Left ventricle myocardium inferior (tissue), 1 donor: ENCODE data around the gene CWC22. TPM values are rescaled to one million over a fixed set of nuclear protein-coding genes. Genes with fewer than 3 reads are reported as not detected.
A peak's percentile ranks its signal among the peaks of the same experiment; 100 is the strongest.
"Not testable (repeated sequence)": the region's sequence is repeated elsewhere in the genome, so short reads cannot be mapped to it uniquely, and the experiment has no call there.

Source experiments
- DNase-seq: peaks from one replicate; pipeline ENCODE4 v3.0.0-alpha.2; 2020
- H3K27ac ChIP-seq: fragments of 200-600 bp; replicated peaks from 2 replicates; pipeline ENCODE4 v1.8.0; 2021
- H3K27me3 ChIP-seq: fragments of 200-600 bp; 2 replicates; pipeline ENCODE4 v1.8.0; 2021; ENCODE audit warnings: low read depth
- H3K36me3 ChIP-seq: fragments of 200-600 bp; 2 replicates; pipeline ENCODE4 v1.8.0; 2021
- H3K4me1 ChIP-seq: fragments of 200-600 bp; 2 replicates; pipeline ENCODE4 v1.8.0; 2021
- H3K4me3 ChIP-seq: fragments of 200-600 bp; 2 replicates; pipeline ENCODE4 v1.8.0; 2021; ENCODE audit warnings: mild to moderate bottlenecking, moderate library complexity
- H3K9me3 ChIP-seq: fragments of 200-600 bp; replicated peaks from 2 replicates; pipeline ENCODE4 v1.8.0; 2021
- intact Hi-C: fragments of 100-400 bp; cut with micrococcal nuclease; formaldehyde crosslinking; loops from one replicate; pipeline ENCODE4 v1.11.0; 2022
- total RNA-seq: library from RNA; stranded (reverse); fragmentation: NEBNext Ultra II Directional; extraction: Animal tissue kit (Norgen Biotek cat#: 25700); gene quantifications from one replicate; pipeline ENCODE4 v1.2.1, GENCODE V29; 2021
- TF ChIP-seq, protein P1 (sequence below): fragments of 200-600 bp; IDR thresholded peaks from 2 replicates; pipeline ENCODE4 v1.8.0; 2021; ENCODE audit warnings: antibody characterized with exemption, mild to moderate bottlenecking, borderline replicate concordance
- donor health status: DM: no; HTN: yes; CAD: no; lungs with severe emphysema.

Gene CWC22
- total RNA-seq, 1 donor from 2014 or later: 12.0 TPM

DNA sequence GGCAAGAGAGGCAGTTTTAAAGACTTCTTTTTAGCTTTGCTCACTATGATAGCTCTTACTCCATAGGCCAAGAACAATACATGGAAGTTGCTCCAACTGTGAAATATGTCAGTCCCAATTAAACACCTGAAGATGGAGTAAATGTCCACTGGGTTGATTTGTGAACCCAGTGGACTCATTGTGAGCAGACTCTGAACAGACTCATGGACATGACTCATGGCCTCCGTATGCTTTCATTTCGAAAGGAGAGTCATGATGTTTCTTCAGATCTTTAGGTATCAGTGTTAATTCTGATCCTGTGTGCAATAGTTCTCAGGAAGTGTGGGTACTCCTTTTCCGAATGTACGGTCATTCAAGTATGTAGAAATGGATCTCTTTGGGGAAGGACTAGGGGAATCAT lies 5.4 kb upstream of the CWC22 start:
- TF ChIP-seq, protein P1, sequence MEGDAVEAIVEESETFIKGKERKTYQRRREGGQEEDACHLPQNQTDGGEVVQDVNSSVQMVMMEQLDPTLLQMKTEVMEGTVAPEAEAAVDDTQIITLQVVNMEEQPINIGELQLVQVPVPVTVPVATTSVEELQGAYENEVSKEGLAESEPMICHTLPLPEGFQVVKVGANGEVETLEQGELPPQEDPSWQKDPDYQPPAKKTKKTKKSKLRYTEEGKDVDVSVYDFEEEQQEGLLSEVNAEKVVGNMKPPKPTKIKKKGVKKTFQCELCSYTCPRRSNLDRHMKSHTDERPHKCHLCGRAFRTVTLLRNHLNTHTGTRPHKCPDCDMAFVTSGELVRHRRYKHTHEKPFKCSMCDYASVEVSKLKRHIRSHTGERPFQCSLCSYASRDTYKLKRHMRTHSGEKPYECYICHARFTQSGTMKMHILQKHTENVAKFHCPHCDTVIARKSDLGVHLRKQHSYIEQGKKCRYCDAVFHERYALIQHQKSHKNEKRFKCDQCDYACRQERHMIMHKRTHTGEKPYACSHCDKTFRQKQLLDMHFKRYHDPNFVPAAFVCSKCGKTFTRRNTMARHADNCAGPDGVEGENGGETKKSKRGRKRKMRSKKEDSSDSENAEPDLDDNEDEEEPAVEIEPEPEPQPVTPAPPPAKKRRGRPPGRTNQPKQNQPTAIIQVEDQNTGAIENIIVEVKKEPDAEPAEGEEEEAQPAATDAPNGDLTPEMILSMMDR: no peak
- H3K36me3 ChIP-seq: no peaks in the 10 kb centered on the region
- intact Hi-C loops: no loop called here

DNA sequence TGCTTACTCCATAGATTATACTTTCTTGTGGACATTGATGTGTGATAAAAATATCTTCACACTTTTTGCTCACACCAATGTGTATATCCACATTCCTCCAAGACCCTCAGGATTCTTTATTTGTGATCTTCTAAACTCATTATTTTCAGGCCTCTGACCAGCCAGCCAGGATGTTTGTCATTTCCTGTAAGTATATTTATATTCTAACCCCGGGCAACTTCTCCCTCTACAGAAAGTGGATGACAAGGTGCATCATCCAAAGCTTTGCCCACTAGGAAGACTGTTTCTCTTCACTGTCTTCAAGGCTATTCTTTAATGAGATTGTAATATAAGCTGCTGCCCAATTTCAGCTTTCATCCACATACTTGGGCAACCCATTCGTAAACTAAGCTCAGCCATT lies 3.6 kb upstream of the CWC22 start:
- Histone ChIP-seq H3K9me3 (no peaks in the 10 kb centered on the region), H3K27ac (no peak overlapping the region)
- intact Hi-C loops: no loop called here

More for the DNA sequence above, 5.4 kb upstream of the CWC22 start:
- Histone ChIP-seq H3K4me1 (no peaks in the 10 kb centered on the region), H3K9me3 (no peaks in the 10 kb centered on the region), H3K27ac (no peak overlapping the region), H3K27me3 (peaks cover 9% of the 10 kb centered on the region), H3K4me3 (no peak overlapping the region)
- no peak for DNase-seq

DNA sequence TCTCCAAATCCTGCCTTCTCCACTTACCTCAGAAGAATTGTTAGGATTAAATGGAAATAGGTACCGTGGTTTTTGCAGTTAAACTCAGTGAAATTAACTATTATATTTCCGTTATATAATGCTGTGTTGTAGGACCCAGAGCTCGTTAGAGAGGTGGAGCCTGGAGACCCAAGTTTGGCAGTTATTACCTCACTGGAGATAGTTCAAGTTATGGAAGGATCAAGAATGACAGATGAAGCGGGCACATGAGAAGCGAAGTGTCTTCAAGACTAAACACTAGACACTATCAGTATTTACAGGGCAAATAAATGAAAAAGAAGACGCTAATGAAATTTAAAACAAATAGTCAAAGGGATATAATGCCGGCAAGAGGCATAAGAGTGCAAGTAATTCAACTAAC lies 866 bp downstream of the CWC22 start:
- H3K4me1 ChIP-seq: peaks cover 43% of the 10 kb centered on the region
- H3K36me3 ChIP-seq: no peaks in the 10 kb centered on the region
- H3K4me3 ChIP-seq: peak overlapping the region; percentile 100
- intact Hi-C loops: no loop called here
- no peak for DNase-seq
- no peaks in the 10 kb centered on the region for H3K9me3 ChIP-seq
- TF ChIP-seq, protein P1: no peak
- H3K27ac ChIP-seq: peak overlapping the region; percentile 93
- no peaks in the 10 kb centered on the region for H3K27me3 ChIP-seq

More for the DNA sequence above, 3.6 kb upstream of the CWC22 start:
- Histone ChIP-seq H3K4me1 (peaks cover 13% of the 10 kb centered on the region), H3K36me3 (no peaks in the 10 kb centered on the region), H3K4me3 (no peak overlapping the region), H3K27me3 (peaks cover 3% of the 10 kb centered on the region)
- DNase-seq: no peak
- TF ChIP-seq, protein P1: no peak

DNA sequence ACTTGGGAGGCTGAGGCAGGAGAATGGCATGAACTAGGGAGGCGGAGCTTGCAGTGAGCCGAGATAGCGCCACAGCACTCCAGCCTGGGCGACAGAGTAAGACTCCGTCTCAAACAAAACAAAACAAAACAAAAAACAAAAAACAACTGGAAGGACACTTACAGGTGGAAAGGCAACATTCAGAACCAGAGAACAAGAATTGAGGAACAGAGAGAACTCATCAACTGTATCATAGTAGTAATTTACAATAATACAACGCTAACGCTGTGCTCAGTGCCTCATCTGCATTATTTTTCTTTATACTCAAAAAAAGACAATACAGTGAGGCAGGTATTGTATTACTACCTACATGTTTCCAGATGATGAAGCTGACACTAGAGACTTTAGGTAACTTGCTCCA lies 1.6 kb downstream of the CWC22 start:
- intact Hi-C loops, DNase-seq, H3K27me3 ChIP-seq, H3K36me3 ChIP-seq, H3K27ac ChIP-seq, H3K9me3 ChIP-seq: not testable (repeated sequence)
- H3K4me3 ChIP-seq: peak overlapping the region; percentile 100
- H3K4me1 ChIP-seq: peaks cover 43% of the 10 kb centered on the region

DNA sequence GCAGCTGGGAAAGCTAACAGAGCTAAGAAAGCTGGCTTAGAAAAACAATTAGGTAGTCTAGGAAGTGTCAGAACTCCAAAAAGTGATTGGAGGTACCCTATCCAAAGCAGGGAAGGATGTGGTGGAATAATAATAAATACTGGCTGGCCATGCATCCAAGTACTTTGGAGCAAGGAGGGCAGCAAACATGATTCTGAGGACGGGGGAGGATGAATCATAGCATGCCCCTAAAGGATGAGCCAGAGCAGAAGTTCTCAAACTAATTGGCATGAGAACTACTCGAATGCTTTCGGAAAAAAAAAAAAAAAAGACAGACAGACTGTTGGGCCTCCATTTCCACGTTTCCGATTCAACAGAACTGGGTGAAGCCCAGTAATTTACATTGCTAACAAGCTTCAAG lies 2.4 kb downstream of the CWC22 start:
- Histone ChIP-seq H3K4me1 (peaks cover 43% of the 10 kb centered on the region), H3K4me3 (no peak overlapping the region), H3K9me3 (no peaks in the 10 kb centered on the region), H3K27me3 (no peaks in the 10 kb centered on the region), H3K27ac (no peak overlapping the region), H3K36me3 (no peaks in the 10 kb centered on the region)
- intact Hi-C loops: no loop called here
- no peak for DNase-seq
- TF ChIP-seq, protein P1: no peak

DNA sequence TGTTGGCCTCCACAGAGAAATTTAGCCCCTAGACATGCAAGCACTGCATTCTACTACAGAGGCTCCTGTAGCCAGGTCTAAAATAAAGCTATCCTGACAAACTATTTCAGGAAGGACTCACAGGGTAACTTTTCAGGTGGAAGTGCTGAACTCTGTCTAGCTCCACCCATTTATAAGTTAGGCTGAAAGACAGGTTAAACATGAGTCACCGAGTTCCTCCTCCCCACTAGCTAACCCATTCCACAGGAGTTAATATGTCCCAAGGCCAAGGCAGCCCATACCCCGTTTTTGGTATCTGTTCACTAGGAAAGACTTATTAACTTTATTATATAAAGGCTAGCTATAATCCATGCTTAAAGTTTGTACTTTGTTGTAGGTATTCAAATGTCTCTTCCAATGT lies 3.5 kb downstream of the CWC22 start:
- Histone ChIP-seq H3K4me1 (peaks cover 43% of the 10 kb centered on the region), H3K36me3 (no peaks in the 10 kb centered on the region), H3K27me3 (no peaks in the 10 kb centered on the region), H3K4me3 (no peak overlapping the region), H3K27ac (no peak overlapping the region), H3K9me3 (no peaks in the 10 kb centered on the region)
- no peak for DNase-seq
- TF ChIP-seq, protein P1: no peak
- intact Hi-C loops: no loop called here
